ENCODE measurements around the gene SPHKAP.

Gene SPHKAP

DNA sequence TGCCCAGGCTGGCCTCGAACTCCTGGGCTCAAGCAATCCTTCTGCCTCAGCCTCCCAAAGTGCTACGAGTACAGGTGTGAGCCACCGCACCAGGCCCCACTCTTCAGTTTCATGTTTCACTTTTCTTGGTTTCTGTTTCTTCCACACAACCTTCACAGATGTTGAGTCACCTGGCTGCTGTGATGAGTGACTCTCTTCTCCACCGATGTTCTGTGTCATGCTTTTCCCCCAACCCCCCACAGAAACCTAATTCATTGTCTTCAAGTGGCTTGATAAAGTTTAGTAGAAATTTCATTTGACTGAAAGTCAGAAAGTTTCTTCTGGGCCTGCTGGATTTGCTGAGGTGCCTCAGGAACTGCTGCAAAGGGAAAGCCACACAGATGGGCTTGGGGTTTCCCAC, 78.5 kb downstream of the SPHKAP start:
- TF ChIP-seq, protein P1, sequence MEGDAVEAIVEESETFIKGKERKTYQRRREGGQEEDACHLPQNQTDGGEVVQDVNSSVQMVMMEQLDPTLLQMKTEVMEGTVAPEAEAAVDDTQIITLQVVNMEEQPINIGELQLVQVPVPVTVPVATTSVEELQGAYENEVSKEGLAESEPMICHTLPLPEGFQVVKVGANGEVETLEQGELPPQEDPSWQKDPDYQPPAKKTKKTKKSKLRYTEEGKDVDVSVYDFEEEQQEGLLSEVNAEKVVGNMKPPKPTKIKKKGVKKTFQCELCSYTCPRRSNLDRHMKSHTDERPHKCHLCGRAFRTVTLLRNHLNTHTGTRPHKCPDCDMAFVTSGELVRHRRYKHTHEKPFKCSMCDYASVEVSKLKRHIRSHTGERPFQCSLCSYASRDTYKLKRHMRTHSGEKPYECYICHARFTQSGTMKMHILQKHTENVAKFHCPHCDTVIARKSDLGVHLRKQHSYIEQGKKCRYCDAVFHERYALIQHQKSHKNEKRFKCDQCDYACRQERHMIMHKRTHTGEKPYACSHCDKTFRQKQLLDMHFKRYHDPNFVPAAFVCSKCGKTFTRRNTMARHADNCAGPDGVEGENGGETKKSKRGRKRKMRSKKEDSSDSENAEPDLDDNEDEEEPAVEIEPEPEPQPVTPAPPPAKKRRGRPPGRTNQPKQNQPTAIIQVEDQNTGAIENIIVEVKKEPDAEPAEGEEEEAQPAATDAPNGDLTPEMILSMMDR (IDR thresholded peaks at IDR 0.05; ENCODE audit: insufficient read depth, low read depth, low read length, missing control alignments): no peak
- H3K4me3 ChIP-seq (ENCODE audit: low read depth, low read length): no peak overlapping the region
- DNase-seq (ENCODE audit: low read depth): peak; percentile 44

DNA sequence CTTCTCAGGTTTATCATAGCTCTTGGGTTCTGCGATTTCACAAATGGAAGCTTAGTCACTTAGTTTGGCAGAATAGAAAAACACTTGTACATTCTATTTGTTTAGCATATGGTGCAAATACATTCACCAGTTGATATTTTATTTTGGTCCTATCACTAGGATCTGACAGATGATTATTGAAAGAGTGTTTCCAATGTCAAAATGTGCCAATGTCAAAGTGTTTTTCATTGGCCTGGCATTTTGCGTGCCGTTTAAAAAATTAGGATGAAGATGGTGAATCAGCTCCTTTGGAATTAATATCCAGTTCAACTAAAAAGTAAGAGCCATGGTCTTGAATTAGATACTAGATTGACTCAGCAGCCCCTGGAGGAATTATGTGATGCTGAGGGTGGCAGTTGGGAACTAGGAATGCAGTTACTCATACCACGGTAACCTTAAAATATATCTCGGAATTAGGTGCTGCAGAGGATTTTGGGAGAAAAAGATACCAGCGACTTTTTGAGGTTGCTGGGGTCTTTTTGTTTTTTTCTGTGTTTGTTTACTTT, 87.0 kb downstream of the SPHKAP start:
- H3K4me3 ChIP-seq (ENCODE audit: low read depth, low read length): no peak overlapping the region
- no peak for DNase-seq (ENCODE audit: low read depth)
- TF ChIP-seq, protein P1 (IDR thresholded peaks at IDR 0.05; ENCODE audit: insufficient read depth, low read depth, low read length, missing control alignments): no peak

DNA sequence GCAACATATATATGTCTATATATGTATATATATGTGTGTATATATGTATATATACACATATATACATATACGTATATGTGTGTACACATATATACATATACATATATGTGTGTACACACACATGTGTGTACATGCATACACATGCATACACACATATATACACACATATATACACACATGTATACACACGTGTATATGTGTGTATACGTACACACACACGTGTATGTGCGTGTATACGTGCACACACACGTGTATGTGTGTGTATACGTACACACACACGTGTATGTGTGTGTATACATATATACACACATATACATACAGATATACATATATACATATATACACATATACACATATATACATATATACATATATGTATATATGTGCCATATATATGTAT, 89.4 kb downstream of the SPHKAP start:
- TF ChIP-seq, protein P1 (IDR thresholded peaks at IDR 0.05; ENCODE audit: insufficient read depth, low read depth, low read length, missing control alignments): no peak
- no peak for DNase-seq (ENCODE audit: low read depth)
- no peak overlapping the region for H3K4me3 ChIP-seq (ENCODE audit: low read depth, low read length)

DNA sequence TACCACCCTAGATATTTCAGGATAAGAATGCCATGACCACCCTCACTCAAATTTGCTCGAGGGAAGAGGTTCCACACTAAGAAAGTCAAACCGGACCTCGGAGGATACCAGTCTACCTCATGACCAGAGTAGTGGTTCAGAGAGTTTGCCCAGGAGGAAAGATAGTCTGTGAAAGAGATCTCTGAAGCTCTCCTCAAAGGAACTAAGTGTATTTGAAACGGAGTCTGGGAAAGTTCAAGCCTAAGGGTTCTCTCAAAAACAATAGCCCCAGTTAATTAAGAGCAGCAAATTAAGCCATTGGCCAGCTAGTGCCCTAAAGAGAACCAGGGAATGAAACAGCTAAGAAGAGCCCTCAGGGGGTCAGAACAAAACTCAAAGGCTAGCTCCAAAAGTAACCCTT, 94.9 kb downstream of the SPHKAP start:
- DNase-seq (ENCODE audit: low read depth): no peak
- H3K4me3 ChIP-seq (ENCODE audit: low read depth, low read length): no peak overlapping the region
- TF ChIP-seq, protein P1 (IDR thresholded peaks at IDR 0.05; ENCODE audit: insufficient read depth, low read depth, low read length, missing control alignments): no peak

DNA sequence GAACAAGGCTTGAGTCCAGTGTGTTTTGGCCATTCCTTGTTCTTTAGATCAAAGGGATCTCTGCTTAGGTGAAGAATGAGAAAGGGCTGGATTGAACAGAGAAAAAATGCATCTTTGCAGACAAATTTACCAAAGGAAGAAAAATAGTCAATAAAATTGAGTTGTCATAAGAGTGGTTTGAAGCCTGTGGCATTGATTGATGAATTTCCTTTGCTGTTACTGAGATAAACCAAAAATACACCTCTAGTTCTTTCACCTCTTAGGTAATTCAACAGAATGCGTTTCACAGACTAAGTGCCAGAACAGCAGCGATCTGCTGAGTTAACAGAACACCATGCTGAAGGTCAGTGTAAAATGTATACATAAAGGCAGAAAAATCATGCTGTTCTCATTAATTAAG, 96.8 kb downstream of the SPHKAP start:
- TF ChIP-seq, protein P1 (IDR thresholded peaks at IDR 0.05; ENCODE audit: insufficient read depth, low read depth, low read length, missing control alignments): no peak
- DNase-seq (ENCODE audit: low read depth): no peak
- no peak overlapping the region for H3K4me3 ChIP-seq (ENCODE audit: low read depth, low read length)

DNA sequence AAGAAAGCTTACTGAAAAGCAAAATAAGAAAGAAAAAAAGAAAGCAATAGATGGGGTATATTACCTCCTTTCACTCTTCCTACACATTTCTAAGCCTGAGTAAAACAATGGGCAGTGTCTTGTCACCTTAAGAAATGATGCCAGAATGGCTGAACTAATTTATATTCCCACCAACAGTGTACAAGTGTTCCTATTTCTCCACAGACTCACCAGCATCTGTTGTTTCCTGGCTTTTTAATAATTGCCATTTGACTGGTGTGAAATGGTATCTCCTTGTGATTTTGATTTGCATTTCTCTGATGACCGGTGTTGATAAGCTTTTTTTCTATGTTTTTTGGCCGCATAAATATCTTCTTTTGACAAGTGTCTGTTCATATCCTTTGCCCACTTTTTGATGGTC, 98.4 kb downstream of the SPHKAP start:
- TF ChIP-seq, protein P1 (IDR thresholded peaks at IDR 0.05; ENCODE audit: insufficient read depth, low read depth, low read length, missing control alignments): no peak
- DNase-seq (ENCODE audit: low read depth): no peak
- H3K4me3 ChIP-seq (ENCODE audit: low read depth, low read length): no peak overlapping the region

DNA sequence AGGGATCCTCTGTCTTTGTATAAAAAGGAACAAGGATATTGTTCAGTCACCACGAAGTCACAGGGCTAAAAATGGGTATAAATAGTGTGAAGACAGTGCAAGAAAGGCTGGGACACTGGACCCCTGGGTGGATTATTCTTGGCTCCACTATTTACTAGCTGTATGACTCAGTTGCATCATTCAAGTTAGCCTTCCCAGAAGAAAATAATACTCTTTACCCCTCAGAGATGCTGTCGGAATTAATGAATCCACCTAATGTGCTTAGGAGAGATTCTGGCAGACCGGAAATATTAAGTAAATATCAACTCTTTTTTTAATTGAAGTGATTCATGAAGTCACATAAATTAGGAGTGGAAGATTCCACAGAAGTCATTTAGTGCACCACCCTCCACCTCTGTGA, 98.9 kb downstream of the SPHKAP start:
- TF ChIP-seq, protein P1 (IDR thresholded peaks at IDR 0.05; ENCODE audit: insufficient read depth, low read depth, low read length, missing control alignments): no peak
- H3K4me3 ChIP-seq (ENCODE audit: low read depth, low read length): no peak overlapping the region
- no peak for DNase-seq (ENCODE audit: low read depth)

All from GM12865 (cell line).